Tibial nerve (tissue), 4 donors: Measurements from ENCODE around the gene MRPS27. TPM values are rescaled to one million over a fixed set of nuclear protein-coding genes. Genes with fewer than 3 reads are reported as not detected.

Experiments used
- DNase-seq, 2 donors: peaks; one replicate each; pipeline ENCODE4 v3.0.0-alpha.2; 2019; ENCODE audit warnings: low spot score in 2 of 2
- H3K27ac ChIP-seq, 4 donors: fragments of 200-600 bp; sonication (generic) in 3 of 4; one replicate each; pipeline ENCODE4 v1.5.1; 2017 to 2019; ENCODE audit warnings: mild to moderate bottlenecking in 1 of 4
- H3K27me3 ChIP-seq, 2 donors: fragments of 200-600 bp; sonication (generic) in 1 of 2; one replicate each; pipeline versions ENCODE4 v1.5.1 to v1.6.0; 2017 to 2019
- H3K36me3 ChIP-seq, 3 donors: fragments of 200-600 bp; sonication (generic); one replicate each; pipeline ENCODE4 v1.5.1; 2018 to 2019
- H3K4me1 ChIP-seq, 4 donors: fragments of 200-600 bp; sonication (generic) in 3 of 4; one replicate each; pipeline ENCODE4 v1.5.1; 2017 to 2019
- H3K4me3 ChIP-seq, 4 donors: fragments of 200-600 bp; sonication (generic) in 3 of 4; one replicate each; pipeline ENCODE4 v1.5.1; 2017 to 2019; ENCODE audit warnings: mild to moderate bottlenecking in 1 of 4, moderate library complexity in 1 of 4
- H3K9me3 ChIP-seq, 4 donors: fragments of 200-600 bp; sonication (generic) in 3 of 4; one replicate each; pipeline ENCODE4 v1.5.1; 2017 to 2019
- EP300 ChIP-seq, 2 donors: sonication (generic); formaldehyde crosslinking; IDR thresholded peaks; one replicate each; pipeline ENCODE4 v1.6.1; 2017; ENCODE audit warnings: antibody characterized with exemption in 2 of 2, mild to moderate bottlenecking in 1 of 2
- POLR2A ChIP-seq, 2 donors: fragments of 450-650 bp; IDR thresholded peaks; one replicate each; pipeline ENCODE4 v1.6.1; 2017; ENCODE audit warnings: antibody characterized with exemption in 2 of 2, mild to moderate bottlenecking in 2 of 2, moderate library complexity in 2 of 2
- WGBS, 2 donors: methylation state at CpG; one replicate each; pipeline ENCODE4 v1.1.5; 2018; 5-methylcytosine and 5-hydroxymethylcytosine counted together
- total RNA-seq, 4 donors: library from RNA; depleted of rRNA; stranded (reverse); fragments of >200 nt; gene quantifications; one replicate each; pipeline ENCODE4 v1.1.0, GENCODE V29; 2016
- TF ChIP-seq, protein P1 (sequence below), 5 experiments: fragments of 200-600 bp in 3 of 5; fragments of 450-650 bp in 2 of 5; sonication (generic) in 3 of 5; IDR thresholded peaks; one replicate each; pipeline ENCODE4 v1.5.1; 2016 to 2019; ENCODE audit warnings: antibody characterized with exemption in 5 of 5, mild to moderate bottlenecking in 3 of 5, moderate library complexity in 2 of 5

The MRPS27 gene
- total RNA-seq, 4 donors from 2014 or later: 44.4 to 59.0 (median 47.4) TPM

DNA sequence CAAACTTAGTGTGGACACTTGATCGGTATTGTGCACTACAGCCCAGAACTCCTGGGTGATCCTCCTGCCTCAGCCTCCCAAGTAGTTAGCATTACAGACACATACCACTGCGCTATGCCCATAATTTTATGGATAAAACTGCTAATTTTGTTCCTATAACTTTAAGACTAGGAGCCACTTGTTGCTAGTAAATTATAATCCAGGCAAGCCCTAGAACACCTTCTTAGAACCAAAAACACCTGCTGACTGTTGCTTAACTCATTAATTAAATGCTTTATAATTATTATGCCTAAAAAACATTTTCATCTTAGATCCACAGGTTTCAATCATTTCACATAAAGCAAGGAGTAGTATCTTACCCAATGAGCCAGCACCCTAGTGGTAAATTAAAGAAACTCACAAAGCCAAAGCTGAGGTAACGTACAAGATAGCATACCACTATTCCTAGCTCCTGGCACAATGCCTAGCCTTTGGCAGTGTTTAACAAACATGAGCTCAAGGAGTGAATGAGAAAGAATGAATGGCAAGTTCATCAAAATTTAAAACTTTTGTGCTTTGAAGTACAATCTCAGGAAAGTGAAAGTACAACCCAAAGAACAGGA is 5.4 kb downstream of the MRPS27 start:
- H3K4me3 ChIP-seq: no peak overlapping the region
- H3K4me1 ChIP-seq: peaks cover 0 to 24% (median 5%) of the 10 kb centered on the region in 4 donors
- H3K9me3 ChIP-seq: no peaks in the 10 kb centered on the region
- H3K27ac ChIP-seq: no peak overlapping the region
- 77 to 80% methylated on average over 3 of the region's 3 CpGs for WGBS, 2 donors
- H3K36me3 ChIP-seq: peaks cover 0 to 47% (median 0%) of the 10 kb centered on the region in 3 donors
- TF ChIP-seq, protein P1, sequence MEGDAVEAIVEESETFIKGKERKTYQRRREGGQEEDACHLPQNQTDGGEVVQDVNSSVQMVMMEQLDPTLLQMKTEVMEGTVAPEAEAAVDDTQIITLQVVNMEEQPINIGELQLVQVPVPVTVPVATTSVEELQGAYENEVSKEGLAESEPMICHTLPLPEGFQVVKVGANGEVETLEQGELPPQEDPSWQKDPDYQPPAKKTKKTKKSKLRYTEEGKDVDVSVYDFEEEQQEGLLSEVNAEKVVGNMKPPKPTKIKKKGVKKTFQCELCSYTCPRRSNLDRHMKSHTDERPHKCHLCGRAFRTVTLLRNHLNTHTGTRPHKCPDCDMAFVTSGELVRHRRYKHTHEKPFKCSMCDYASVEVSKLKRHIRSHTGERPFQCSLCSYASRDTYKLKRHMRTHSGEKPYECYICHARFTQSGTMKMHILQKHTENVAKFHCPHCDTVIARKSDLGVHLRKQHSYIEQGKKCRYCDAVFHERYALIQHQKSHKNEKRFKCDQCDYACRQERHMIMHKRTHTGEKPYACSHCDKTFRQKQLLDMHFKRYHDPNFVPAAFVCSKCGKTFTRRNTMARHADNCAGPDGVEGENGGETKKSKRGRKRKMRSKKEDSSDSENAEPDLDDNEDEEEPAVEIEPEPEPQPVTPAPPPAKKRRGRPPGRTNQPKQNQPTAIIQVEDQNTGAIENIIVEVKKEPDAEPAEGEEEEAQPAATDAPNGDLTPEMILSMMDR (IDR thresholded peaks at IDR 0.05): no peak
- no peak for DNase-seq
- no peaks in the 10 kb centered on the region for H3K27me3 ChIP-seq

DNA sequence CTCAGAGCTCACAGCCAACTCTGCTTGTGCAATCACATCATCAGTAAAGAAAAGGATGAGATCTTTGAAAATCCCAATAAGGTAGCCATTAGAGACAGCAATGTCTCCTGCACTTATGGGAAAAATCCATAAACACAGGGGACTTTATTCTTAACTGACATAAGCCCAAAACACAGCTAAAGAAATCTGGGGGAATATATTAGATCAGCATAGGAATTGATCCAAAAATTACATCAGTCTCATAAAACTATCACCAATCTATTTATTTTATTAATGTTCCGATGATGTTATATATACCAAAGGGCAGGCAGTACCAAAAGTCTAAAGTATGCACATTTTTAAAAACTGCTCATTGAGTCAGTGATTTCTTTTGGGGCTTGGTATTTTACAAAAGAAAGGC is 6.9 kb downstream of the MRPS27 start:
- Histone ChIP-seq H3K27ac (no peak overlapping the region), H3K4me1 (peaks cover 0 to 19% (median 3%) of the 10 kb centered on the region in 4 donors), H3K27me3 (no peaks in the 10 kb centered on the region), H3K9me3 (no peaks in the 10 kb centered on the region), H3K36me3 (peaks cover 0 to 48% (median 0%) of the 10 kb centered on the region in 3 donors), H3K4me3 (no peak overlapping the region)
- WGBS, 2 donors: 59 to 75% methylated on average over 1 of the region's 1 CpG
- no peak for DNase-seq
- TF ChIP-seq, protein P1 (IDR thresholded peaks at IDR 0.05): no peak
- TF ChIP-seq POLR2A (IDR thresholded peaks at IDR 0.05) (no peak), EP300 (IDR thresholded peaks at IDR 0.05) (no peak)

DNA sequence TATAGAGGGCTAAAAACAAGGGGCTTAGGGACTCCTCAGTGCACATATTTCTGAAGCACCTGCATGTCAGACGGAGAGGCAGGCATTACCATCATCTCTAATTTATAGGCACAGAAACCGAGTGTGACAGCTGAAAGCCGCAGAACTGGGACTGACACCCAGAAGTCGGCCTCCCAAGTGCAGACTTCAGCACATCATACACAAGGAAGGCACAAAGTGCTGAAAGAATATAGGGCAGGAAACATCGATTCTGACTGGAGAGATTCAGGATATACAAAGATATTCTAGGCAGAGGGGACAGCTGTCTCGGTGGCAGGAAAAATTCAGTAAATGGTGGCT is 11.2 kb downstream of the MRPS27 start:
- Histone ChIP-seq H3K27me3 (no peaks in the 10 kb centered on the region), H3K36me3 (peaks cover 0 to 34% (median 0%) of the 10 kb centered on the region in 3 donors), H3K27ac (peak overlapping the region; percentile 33 to 96 (median 90)), H3K4me1 (peaks cover 0 to 33% (median 4%) of the 10 kb centered on the region in 4 donors), H3K9me3 (no peaks in the 10 kb centered on the region), H3K4me3 (peak overlapping the region in 2 of 4 donors; percentile 57 to 77)
- 58 to 61% methylated on average over 6 of the region's 6 CpGs for WGBS, 2 donors
- TF ChIP-seq POLR2A (IDR thresholded peaks at IDR 0.05) (no peak), EP300 (IDR thresholded peaks at IDR 0.05) (no peak)
- TF ChIP-seq, protein P1 (IDR thresholded peaks at IDR 0.05): no peak
- no peak for DNase-seq

DNA sequence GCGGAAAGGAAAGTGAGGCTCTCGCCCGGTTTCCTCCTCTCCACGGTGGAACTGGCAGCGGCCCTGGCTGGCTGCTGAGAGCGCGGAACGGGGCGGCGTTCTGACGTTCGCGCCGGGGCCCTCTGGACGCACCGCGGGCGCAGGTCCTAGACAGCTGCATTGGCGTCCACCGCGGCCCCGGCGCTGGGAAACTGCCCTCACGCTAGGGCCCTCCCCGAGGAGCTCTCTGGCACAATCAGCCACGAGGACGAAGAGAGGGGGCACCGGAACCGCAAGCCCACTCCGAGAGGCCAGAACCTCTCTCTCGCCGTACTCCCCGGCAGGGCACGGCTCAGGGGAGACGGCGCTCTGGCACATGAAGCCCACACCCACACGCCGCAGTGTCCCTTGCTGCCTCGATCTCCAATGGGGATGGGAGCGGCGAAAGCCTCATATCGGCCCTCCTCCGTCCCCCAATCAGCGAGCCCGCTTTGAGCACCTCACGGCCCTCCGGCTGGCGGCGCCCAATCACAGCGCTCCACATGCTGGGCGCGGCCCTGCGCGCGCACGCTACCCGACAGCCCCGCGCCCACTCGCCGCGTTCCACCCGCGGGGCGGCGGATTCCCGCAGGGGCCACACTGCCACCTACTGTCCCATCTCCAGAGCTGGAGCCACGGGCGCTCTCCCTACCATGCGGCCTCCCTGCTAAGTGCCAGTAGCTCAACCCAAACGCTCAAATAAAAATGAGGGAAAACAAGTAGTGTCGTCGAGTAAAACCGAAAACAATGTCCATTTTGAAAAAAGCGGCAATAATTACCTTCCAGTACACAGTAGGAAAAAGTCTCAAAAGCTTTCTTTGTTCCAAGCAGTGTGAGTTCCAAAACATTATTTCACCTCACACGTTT is 11.8 kb downstream of the MRPS27 start:
- Histone ChIP-seq H3K9me3 (no peaks in the 10 kb centered on the region), H3K27me3 (no peaks in the 10 kb centered on the region), H3K4me1 (peaks cover 0 to 33% (median 4%) of the 10 kb centered on the region in 4 donors), H3K4me3 (peak overlapping the region; percentile 42 to 77 (median 57)), H3K36me3 (peaks cover 0 to 34% (median 0%) of the 10 kb centered on the region in 3 donors), H3K27ac (peak overlapping the region; percentile 71 to 96 (median 90))
- TF ChIP-seq POLR2A (IDR thresholded peaks at IDR 0.05) (peak; percentile 95 to 97), EP300 (IDR thresholded peaks at IDR 0.05) (peak in 1 of 2 donors; percentile 98)
- TF ChIP-seq, protein P1 (IDR thresholded peaks at IDR 0.05): peak; percentile 86 to 98 (median 95)
- 1 to 2% methylated on average over 44 to 46 of the region's 76 CpGs for WGBS, 2 donors
- DNase-seq: peak; percentile 92 to 94

DNA sequence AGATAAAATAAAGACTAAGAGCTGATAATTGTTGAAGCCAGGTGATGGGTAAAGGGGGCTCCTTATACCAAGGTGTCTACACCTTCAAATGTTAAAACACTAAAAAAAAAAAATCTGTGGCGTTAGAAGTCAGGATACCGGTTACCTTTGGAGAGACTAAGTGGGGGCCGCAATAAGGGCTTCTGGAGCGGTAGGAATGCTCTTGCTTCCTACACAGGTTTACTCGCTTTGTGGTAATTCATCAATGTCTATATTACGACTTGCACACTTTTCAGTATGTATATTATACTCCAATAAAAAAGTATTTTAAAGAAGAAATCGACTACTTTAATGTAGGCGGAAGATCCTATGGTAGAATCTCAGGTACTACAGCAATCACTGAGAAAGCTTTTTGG is 12.5 kb downstream of the MRPS27 start:
- Histone ChIP-seq H3K36me3 (peaks cover 0 to 28% (median 0%) of the 10 kb centered on the region in 3 donors), H3K4me3 (peak overlapping the region; percentile 42 to 77 (median 57)), H3K9me3 (no peaks in the 10 kb centered on the region), H3K27ac (peak overlapping the region; percentile 71 to 96 (median 90)), H3K27me3 (no peaks in the 10 kb centered on the region), H3K4me1 (peaks cover 0 to 33% (median 4%) of the 10 kb centered on the region in 4 donors)
- no peak for DNase-seq
- TF ChIP-seq, protein P1 (IDR thresholded peaks at IDR 0.05): no peak
- no peak for TF ChIP-seq EP300 (IDR thresholded peaks at IDR 0.05)
- no peak for TF ChIP-seq POLR2A (IDR thresholded peaks at IDR 0.05)
- 14 to 16% methylated on average over 8 of the region's 8 CpGs for WGBS, 2 donors
